ENCODE data around the gene KDM2A. TPM values are rescaled to one million over a fixed set of nuclear protein-coding genes. Genes with fewer than 3 reads are reported as not detected.
"Not testable (repeated sequence)": the region's sequence is repeated elsewhere in the genome, so short reads cannot be mapped to it uniquely, and the experiment has no call there.

The KDM2A gene
- total RNA-seq, 2 donors from 2014 or later = 27.7 to 37.3 TPM

DNA sequence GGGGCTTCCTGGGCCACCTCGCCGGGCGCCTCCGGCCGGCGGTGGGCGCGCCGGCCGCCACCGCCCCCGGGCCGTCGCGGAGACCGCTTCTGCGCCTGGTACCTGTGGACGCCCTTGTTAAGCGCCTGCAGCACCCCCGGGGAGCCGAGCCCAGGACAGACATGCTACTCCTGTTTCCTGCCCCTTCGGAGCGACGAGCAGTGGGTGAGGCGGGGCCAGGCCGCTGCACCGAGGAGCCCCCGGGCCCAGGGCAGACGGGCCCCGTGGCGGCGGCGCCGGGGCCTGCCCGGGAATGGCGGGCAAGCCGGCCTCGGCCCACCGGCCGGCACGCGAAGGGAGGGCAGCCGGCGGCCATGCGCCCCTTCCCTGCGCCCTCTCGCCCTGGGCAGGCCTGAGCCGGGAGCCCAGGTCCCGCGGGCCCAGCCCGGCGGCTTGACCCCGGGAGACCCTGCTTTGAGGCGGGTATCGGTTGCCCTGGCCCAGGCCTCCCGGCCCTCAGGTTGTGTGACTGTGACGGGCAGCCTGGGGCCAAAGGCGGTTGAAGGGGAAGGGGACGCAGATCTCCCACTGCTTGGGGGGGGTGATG, 789 bp upstream of the KDM2A start:
- Histone ChIP-seq H3K27me3 (no peaks in the 10 kb centered on the region), H3K4me1 (peaks cover 0 to 28% of the 10 kb centered on the region in 2 donors), H3K4me3 (peak overlapping the region; percentile 53 to 93), H3K9me3 (no peaks in the 10 kb centered on the region), H3K36me3 (no peaks in the 10 kb centered on the region), H3K27ac (peak overlapping the region; percentile 95 to 98)
- no peak for DNase-seq (ENCODE audit: low spot score)
- no peak for TF ChIP-seq CTCF (IDR thresholded peaks at IDR 0.05)

DNA sequence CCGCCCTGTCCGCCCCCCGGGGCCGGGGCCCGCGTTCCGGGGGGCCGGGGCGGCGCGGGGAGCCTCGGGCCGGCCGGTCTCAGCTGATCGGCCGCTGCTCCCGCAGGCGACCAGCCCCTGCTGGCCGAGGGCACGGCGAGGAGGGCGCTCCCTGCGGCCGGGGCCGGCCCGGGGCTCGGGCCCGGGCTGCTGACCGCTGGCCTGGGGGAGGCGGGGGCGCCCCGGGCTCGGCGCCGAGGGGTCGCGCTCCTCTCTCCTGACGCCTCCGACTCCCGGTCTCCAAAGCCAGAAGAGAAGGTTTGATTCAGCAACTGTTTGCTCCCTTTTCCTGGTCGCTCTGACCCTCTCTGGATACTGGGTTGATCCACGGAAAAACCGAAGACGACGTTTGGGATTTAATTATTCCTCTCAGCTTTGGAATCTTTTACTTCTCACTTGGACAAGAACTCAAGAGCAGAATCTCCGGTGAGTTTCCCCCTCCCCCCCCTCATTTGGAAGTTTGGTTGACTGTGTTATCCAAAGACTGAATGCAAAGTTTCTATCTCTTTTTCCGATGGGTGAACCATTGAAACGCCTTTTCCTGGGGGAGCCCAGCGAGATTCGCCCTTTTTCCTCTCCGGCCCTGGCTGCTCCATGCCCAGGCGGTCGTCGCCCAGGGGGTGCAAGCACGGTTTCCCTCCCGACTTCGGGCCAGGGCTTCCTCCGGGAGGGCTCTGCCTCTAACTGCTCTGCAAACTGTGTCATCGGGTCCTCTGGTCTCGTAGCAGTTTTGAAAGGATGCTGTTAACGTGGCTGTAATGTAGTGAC, 725 bp downstream of the KDM2A start:
- Histone ChIP-seq H3K27me3 (no peaks in the 10 kb centered on the region), H3K9me3 (no peaks in the 10 kb centered on the region), H3K4me1 (peaks cover 0 to 34% of the 10 kb centered on the region in 2 donors), H3K27ac (peak overlapping the region; percentile 98 to 99), H3K4me3 (peak overlapping the region; percentile 93 to 100), H3K36me3 (no peaks in the 10 kb centered on the region)
- no peak for TF ChIP-seq CTCF (IDR thresholded peaks at IDR 0.05)
- DNase-seq (ENCODE audit: low spot score) = no peak

DNA sequence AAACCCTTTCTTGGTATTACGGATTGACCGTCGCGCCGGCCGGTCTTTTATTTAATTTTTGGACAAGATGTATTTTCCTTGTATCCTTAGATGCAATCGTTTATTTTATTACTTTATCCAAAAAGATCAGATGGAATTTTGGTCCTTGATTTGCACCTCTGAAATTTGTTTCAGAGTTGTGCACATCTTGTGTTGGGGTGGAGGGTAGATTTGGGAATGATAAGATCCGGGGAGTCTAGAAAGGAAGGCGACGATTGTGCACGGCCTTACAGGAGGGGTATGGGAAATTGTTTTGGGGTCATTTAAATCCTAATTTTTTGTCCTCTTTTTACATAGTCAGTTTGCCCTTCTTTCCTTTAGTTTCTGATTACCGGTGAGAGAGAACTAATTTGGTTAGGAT, 1.4 kb downstream of the KDM2A start:
- H3K36me3 ChIP-seq = peaks cover 5% of the 10 kb centered on the region
- no peaks in the 10 kb centered on the region for H3K9me3 ChIP-seq
- TF ChIP-seq CTCF (IDR thresholded peaks at IDR 0.05) = no peak
- H3K4me3 ChIP-seq = peak overlapping the region; percentile 93 to 100
- DNase-seq (ENCODE audit: low spot score) = no peak
- H3K27ac ChIP-seq = peak overlapping the region; percentile 98 to 99
- peaks cover 0 to 34% of the 10 kb centered on the region in 2 donors for H3K4me1 ChIP-seq
- no peaks in the 10 kb centered on the region for H3K27me3 ChIP-seq

DNA sequence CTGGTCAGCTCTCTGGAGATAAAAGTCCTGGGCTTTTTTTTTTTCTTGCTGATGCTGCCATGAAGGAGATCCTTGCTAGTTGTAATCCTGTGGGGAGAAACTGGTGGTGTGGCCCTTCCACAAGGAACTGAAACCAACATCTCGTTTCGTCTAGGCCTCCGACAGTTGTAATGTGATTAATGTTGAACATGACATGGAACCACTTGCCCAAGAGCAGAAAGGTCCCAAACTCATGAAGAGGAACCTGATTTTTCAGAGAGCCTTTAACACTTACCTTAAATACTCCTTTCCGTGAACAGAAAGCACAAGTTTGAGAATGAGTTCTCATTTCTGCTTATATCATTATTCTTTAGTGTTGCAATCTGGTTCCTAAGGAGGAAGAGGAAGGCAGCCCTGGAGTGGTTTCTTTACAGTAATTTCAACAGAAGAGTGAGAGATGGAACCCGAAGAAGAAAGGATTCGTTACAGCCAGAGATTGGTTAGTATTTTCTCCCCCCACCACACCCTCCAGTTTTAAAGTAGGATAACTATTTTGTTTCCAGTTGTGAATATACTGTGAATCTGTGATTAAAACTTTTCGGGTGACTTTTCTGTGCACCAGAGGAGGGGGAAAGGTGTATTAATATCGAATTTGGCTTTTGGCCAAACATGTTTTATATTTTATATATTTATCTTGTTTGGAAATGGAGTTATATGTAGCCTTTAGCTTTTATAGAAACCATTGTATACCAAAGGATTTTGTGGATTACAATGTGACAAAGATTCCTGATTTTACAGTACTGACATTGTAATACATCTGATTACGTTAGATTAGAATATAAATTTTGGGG, 2.0 kb downstream of the KDM2A start:
- peak overlapping the region; percentile 98 to 99 for H3K27ac ChIP-seq
- no peaks in the 10 kb centered on the region for H3K27me3 ChIP-seq
- H3K36me3 ChIP-seq = peaks cover 8% of the 10 kb centered on the region
- H3K4me1 ChIP-seq = peaks cover 0 to 34% of the 10 kb centered on the region in 2 donors
- no peak for TF ChIP-seq CTCF (IDR thresholded peaks at IDR 0.05)
- no peaks in the 10 kb centered on the region for H3K9me3 ChIP-seq
- peak overlapping the region; percentile 93 to 100 for H3K4me3 ChIP-seq
- DNase-seq (ENCODE audit: low spot score) = no peak

GRCh38 chr11:67123801-67124200, 4.7 kb downstream of the KDM2A start:
- H3K9me3 ChIP-seq; DNase-seq (ENCODE audit: low spot score); H3K27ac ChIP-seq; H3K4me3 ChIP-seq; H3K27me3 ChIP-seq: not testable (repeated sequence)
- peaks cover 0 to 25% of the 10 kb centered on the region in 2 donors for H3K4me1 ChIP-seq
- peaks cover 12% of the 10 kb centered on the region for H3K36me3 ChIP-seq

DNA sequence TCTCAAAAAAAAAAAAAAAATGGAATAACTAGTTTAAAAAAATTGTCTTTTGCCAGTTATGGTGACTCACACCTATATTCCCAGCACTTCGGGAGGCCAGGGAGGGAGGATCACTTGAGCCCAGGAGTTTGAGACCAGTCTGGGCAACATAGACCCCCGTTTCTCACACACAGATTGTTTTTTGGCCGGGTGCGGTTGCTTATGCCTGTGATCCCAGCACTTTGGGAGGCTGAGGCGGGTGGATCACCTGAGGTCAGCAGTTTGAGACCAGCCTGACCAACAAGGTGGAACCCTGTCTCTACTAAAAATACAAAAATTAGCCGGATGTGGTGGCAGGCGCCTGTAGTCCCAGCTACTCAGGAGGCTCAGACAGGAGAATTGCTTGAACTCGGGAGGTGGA, 7.2 kb downstream of the KDM2A start:
- DNase-seq (ENCODE audit: low spot score) = peak; percentile 46
- H3K4me3 ChIP-seq, H3K27me3 ChIP-seq, H3K9me3 ChIP-seq, H3K27ac ChIP-seq: not testable (repeated sequence)
- peaks cover 0 to 24% of the 10 kb centered on the region in 2 donors for H3K4me1 ChIP-seq
- H3K36me3 ChIP-seq = peaks cover 16% of the 10 kb centered on the region

All from right atrium auricular region (tissue), 2 donors.